GM12878 (cell line): ENCODE data around the gene PDZD2. TPM values are rescaled to one million over a fixed set of nuclear protein-coding genes. Genes with fewer than 3 reads are reported as not detected.
"Not testable (repeated sequence)": the region's sequence is repeated elsewhere in the genome, so short reads cannot be mapped to it uniquely, and the experiment has no call there.

Source experiments
- ATAC-seq: fragments of 200-7000 bp; cut with Tn5 transposase; 3 replicates; pipeline ENCODE4 v1.9.1; 2020; ENCODE audit warnings: mild to moderate bottlenecking, moderate library complexity
- BruUV-seq: library from RNA; stranded (reverse); fragments of 400-500 nt; replicated peaks from 2 replicates; lab custom pipeline; 2021; lab: Mats Ljungman, UMichigan
- CTCF ChIA-PET: fragments of 300-600 bp; sonication (Branson Sonifier 250); formaldehyde crosslinking; extraction: SDS; loops from one replicate; lab custom pipeline; 2021; ENCODE audit warnings: inconsistent platforms; lab: Yijun Ruan, JAX
- POLR2A ChIA-PET: fragments of 350-600 bp; formaldehyde crosslinking; extraction: SDS; loops from one replicate; lab custom pipeline; 2021; ENCODE audit warnings: inconsistent platforms; lab: Charles Lee
- RAD21 ChIA-PET: fragments of 300-600 bp; sonication (Branson Sonifier 250); formaldehyde crosslinking; loops from one replicate; lab custom pipeline; 2023; ENCODE audit warnings: antibody characterized with exemption; ENCODE audit not compliant: unreplicated experiment; lab: Charles Lee
- SMC1A ChIA-PET: fragments of 300-600 bp; sonication (Branson Sonifier 250); formaldehyde crosslinking; loops from one replicate; lab custom pipeline; 2023; ENCODE audit not compliant: unreplicated experiment, uncharacterized antibody; lab: Charles Lee
- DNase-seq: peaks from one replicate; pipeline ENCODE4 v3.0.0-alpha.2; 2011; ENCODE audit warnings: low read depth, low spot score
- FAIRE-seq: peaks from 3 replicates; lab custom pipeline; 2011; peaks lifted over from hg19 to GRCh38; lab: Jason Lieb, UNC
- H2AFZ ChIP-seq: 2 replicates; pipeline ENCODE4 v1.6.0; 2011; ENCODE audit warnings: low read depth, low read length, control low read depth; ENCODE audit not compliant: control insufficient read depth
- H3K27ac ChIP-seq: 2 replicates; pipeline ENCODE4 v1.5.1; 2011; ENCODE audit warnings: control low read depth; ENCODE audit not compliant: control insufficient read depth, insufficient read depth
- H3K27me3 ChIP-seq, 2 experiments: replicated peaks in 1 of 2; 2 replicates each; pipeline versions ENCODE4 v1.6.0 to v1.6.1; 2011; ENCODE audit warnings: low read length in 1 of 2; ENCODE audit not compliant: control insufficient read depth in 2 of 2, insufficient read depth in 2 of 2
- H3K36me3 ChIP-seq, 2 experiments: 2 replicates each; pipeline ENCODE4 v1.5.1; 2011; ENCODE audit warnings: low read length in 1 of 2; ENCODE audit not compliant: control insufficient read depth in 2 of 2, insufficient read depth in 2 of 2
- H3K4me1 ChIP-seq: 2 replicates; pipeline ENCODE4 v1.6.1; 2011; ENCODE audit warnings: mild to moderate bottlenecking, low read length, moderate library complexity, mixed read lengths; ENCODE audit not compliant: control insufficient read depth, insufficient read depth
- H3K4me2 ChIP-seq: 2 replicates; pipeline ENCODE4 v1.6.0; 2011; ENCODE audit warnings: control low read depth; ENCODE audit not compliant: control insufficient read depth, insufficient read depth
- H3K4me3 ChIP-seq: fragments of 200-600 bp; sonication (generic); 2 replicates; pipeline ENCODE4 v1.5.1; 2016
- H3K79me2 ChIP-seq: 2 replicates; pipeline ENCODE4 v1.6.0; 2011; ENCODE audit warnings: low read length; ENCODE audit not compliant: control insufficient read depth, insufficient read depth
- H3K9ac ChIP-seq: 2 replicates; pipeline ENCODE4 v1.8.0; 2011; ENCODE audit warnings: low read length, control low read depth, mixed read lengths; ENCODE audit not compliant: control insufficient read depth, insufficient read depth
- H3K9me3 ChIP-seq: replicated peaks from 3 replicates; pipeline ENCODE4 v1.5.1; 2011; ENCODE audit warnings: mild to moderate bottlenecking, low read length; ENCODE audit not compliant: control insufficient read depth, insufficient read depth
- H4K20me1 ChIP-seq: 2 replicates; pipeline ENCODE4 v1.6.0; 2011; ENCODE audit not compliant: control insufficient read depth, insufficient read depth
- CHD4 ChIP-seq: fragments of 200-600 bp; sonication (generic); IDR thresholded peaks from 2 replicates; pipeline ENCODE4 v1.6.1; 2016; ENCODE audit warnings: mild to moderate bottlenecking
- DPF2 ChIP-seq: fragments of 450-650 bp; IDR thresholded peaks from 2 replicates; pipeline ENCODE4 v1.6.1; 2017; ENCODE audit warnings: mild to moderate bottlenecking
- NBN ChIP-seq: fragments of 450-650 bp; IDR thresholded peaks from 2 replicates; pipeline ENCODE4 v1.6.1; 2016
- WGBS: methylation state at CpG from one replicate; pipeline ENCODE4 v1.1.6; 2016; ENCODE audit warnings: low lambda C conversion rate; ENCODE audit not compliant: insufficient replicate concordance, insufficient coverage; ENCODE audit errors: missing lambda C conversion rate; 5-methylcytosine and 5-hydroxymethylcytosine counted together
- in situ Hi-C: fragments of 300-500 bp; cut with MboI; formaldehyde crosslinking; loops from 9 replicates; pipeline ENCODE4 v1.14.3; 2018; ENCODE audit warnings: mixed read lengths
- intact Hi-C: fragments of 100-400 bp; cut with micrococcal nuclease; formaldehyde crosslinking; loops from one replicate; pipeline ENCODE4 v1.14.2; 2022; ENCODE audit not compliant: unreplicated experiment
- polyA plus RNA-seq, 11 experiments: library from polyadenylated mRNA; depleted of rRNA in 4 of 11; unstranded in 6 of 11; stranded (reverse) in 5 of 11; fragments of >200 nt; fragmentation: Nextera tagmentation in 4 of 11; fragmentation: Illumina TruSeq in 1 of 11; extraction: Ambion mirVana in 4 of 11; extraction: Trizol in 1 of 11; gene quantifications; 1 replicate in 1 of 11; 2 replicates in 10 of 11; pipeline versions ENCODE4 v1.2.1 to v1.2.3, GENCODE V29; 2011 to 2016; ENCODE audit warnings: inconsistent platforms in 2 of 11, missing spikeins in 2 of 11, low read depth in 1 of 11
- total RNA-seq, 4 experiments: library from RNA; depleted of rRNA in 3 of 4; stranded (reverse); fragments of >200 nt in 3 of 4; fragmentation: Illumina TruSeq in 1 of 4; extraction: Trizol in 1 of 4; gene quantifications; 2 replicates each; pipeline versions ENCODE4 v1.2.1 to v1.2.3, GENCODE V29; 2013 to 2021
- TF ChIP-seq, protein P1 (sequence below): IDR thresholded peaks from 2 replicates; pipeline ENCODE4 v1.6.1; 2011; ENCODE audit warnings: mild to moderate bottlenecking, low read depth, low read length, moderate library complexity; ENCODE audit not compliant: insufficient replicate concordance
- TF ChIP-seq, protein P2 (sequence below): IDR thresholded peaks from 2 replicates; pipeline ENCODE4 v1.6.1; 2012; ENCODE audit warnings: low read length, inconsistent platforms

Gene PDZD2
- total and polyA plus RNA-seq, 10 of the 15 experiments (the other 5 are each of a cell fraction or from before 2014, with no cell fraction given): 0.01 to 0.58 (median 0.29) TPM; not detected in 3

- TF ChIP-seq, protein P1, sequence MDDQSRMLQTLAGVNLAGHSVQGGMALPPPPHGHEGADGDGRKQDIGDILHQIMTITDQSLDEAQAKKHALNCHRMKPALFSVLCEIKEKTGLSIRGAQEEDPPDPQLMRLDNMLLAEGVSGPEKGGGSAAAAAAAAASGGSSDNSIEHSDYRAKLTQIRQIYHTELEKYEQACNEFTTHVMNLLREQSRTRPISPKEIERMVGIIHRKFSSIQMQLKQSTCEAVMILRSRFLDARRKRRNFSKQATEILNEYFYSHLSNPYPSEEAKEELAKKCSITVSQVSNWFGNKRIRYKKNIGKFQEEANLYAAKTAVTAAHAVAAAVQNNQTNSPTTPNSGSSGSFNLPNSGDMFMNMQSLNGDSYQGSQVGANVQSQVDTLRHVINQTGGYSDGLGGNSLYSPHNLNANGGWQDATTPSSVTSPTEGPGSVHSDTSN: no peak
- no peak for TF ChIP-seq CHD4
- TF ChIP-seq NBN: no peak
- TF ChIP-seq, protein P2, sequence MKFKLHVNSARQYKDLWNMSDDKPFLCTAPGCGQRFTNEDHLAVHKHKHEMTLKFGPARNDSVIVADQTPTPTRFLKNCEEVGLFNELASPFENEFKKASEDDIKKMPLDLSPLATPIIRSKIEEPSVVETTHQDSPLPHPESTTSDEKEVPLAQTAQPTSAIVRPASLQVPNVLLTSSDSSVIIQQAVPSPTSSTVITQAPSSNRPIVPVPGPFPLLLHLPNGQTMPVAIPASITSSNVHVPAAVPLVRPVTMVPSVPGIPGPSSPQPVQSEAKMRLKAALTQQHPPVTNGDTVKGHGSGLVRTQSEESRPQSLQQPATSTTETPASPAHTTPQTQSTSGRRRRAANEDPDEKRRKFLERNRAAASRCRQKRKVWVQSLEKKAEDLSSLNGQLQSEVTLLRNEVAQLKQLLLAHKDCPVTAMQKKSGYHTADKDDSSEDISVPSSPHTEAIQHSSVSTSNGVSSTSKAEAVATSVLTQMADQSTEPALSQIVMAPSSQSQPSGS: no peak
- TF ChIP-seq DPF2: no peak
Measured at GRCh38 chr5:31771500-31771899, 132.6 kb downstream of the PDZD2 start (continued).

DNA sequence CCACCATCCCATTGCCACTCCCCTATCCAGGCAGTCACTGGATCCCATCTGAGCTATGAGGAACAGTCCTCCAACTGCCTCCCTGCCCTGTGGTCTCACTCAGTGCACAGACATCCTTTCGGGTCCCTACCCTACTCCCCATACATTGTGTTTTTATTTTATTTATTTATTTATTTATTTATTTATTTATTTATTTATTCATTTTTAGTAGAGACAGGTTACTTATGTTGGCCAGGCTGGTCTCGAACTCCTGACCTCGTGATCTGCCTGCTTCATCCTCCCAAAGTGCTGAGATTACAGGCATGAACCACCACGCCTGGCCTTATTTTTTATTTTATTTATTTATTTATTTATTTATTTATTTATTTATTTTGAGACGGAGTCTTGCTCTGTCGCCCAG, 137.4 kb downstream of the PDZD2 start:
- H3K27me3 ChIP-seq, H3K27ac ChIP-seq, H3K36me3 ChIP-seq, H3K79me2 ChIP-seq, DNase-seq, SMC1A ChIA-PET, H3K9ac ChIP-seq, H3K4me2 ChIP-seq, ATAC-seq, BruUV-seq, intact Hi-C loops, RAD21 ChIA-PET, H4K20me1 ChIP-seq, FAIRE-seq, H2AFZ ChIP-seq, POLR2A ChIA-PET, in situ Hi-C loops, H3K4me3 ChIP-seq, H3K9me3 ChIP-seq: not testable (repeated sequence)
- H3K4me1 ChIP-seq: peaks cover 12% of the 10 kb centered on the region
- WGBS: 74% methylated on average over 6 of the region's 6 CpGs
- CTCF ChIA-PET: interaction anchor here (0.6 kb wide), 1 partner anchor 744 kb away, joined by 3 read pairs; no protein-coding TSS in a partner anchor
